ENCODE measurements around the gene CELF2.
"Not testable (repeated sequence)": the region's sequence is repeated elsewhere in the genome, so short reads cannot be mapped to it uniquely, and the experiment has no call there.

Gene CELF2

GRCh38 chr10:11180228-11180627 lies 162.6 kb downstream of the CELF2 start:
- no peaks in the 10 kb centered on the region for H3K4me1 ChIP-seq (ENCODE audit: insufficient read depth, low read length)
- peaks cover 2% of the 10 kb centered on the region for H3K9me3 ChIP-seq (ENCODE audit: low read length)
- H3K4me3 ChIP-seq (ENCODE audit: low read length), result no peak overlapping the region
- peaks cover 14% of the 10 kb centered on the region for H3K36me3 ChIP-seq (ENCODE audit: insufficient read depth, low read length)
- H2AFZ ChIP-seq (ENCODE audit: low read depth, low read length), result no peak overlapping the region
- no peaks in the 10 kb centered on the region for H3K27me3 ChIP-seq (ENCODE audit: insufficient read depth, low read length)

GRCh38 chr10:11181978-11182377 lies 164.3 kb downstream of the CELF2 start:
- H3K4me1 ChIP-seq (ENCODE audit: insufficient read depth, low read length), result no peaks in the 10 kb centered on the region
- no peak overlapping the region for H2AFZ ChIP-seq (ENCODE audit: low read depth, low read length)
- peaks cover 14% of the 10 kb centered on the region for H3K36me3 ChIP-seq (ENCODE audit: insufficient read depth, low read length)

GRCh38 chr10:11183015-11183414 lies 165.3 kb downstream of the CELF2 start:
- Histone ChIP-seq H3K4me3 (ENCODE audit: low read length) (no peak overlapping the region), H3K4me1 (ENCODE audit: insufficient read depth, low read length) (no peaks in the 10 kb centered on the region), H3K9me3 (ENCODE audit: low read length) (peaks cover 5% of the 10 kb centered on the region), H2AFZ (ENCODE audit: low read depth, low read length) (no peak overlapping the region), H3K36me3 (ENCODE audit: insufficient read depth, low read length) (peaks cover 14% of the 10 kb centered on the region), H3K27me3 (ENCODE audit: insufficient read depth, low read length) (no peaks in the 10 kb centered on the region)

More at GRCh38 chr10:11181978-11182377, 164.3 kb downstream of the CELF2 start:
- H3K4me3 ChIP-seq (ENCODE audit: low read length), result no peak overlapping the region
- peaks cover 4% of the 10 kb centered on the region for H3K9me3 ChIP-seq (ENCODE audit: low read length)
- no peaks in the 10 kb centered on the region for H3K27me3 ChIP-seq (ENCODE audit: insufficient read depth, low read length)

- Histone ChIP-seq H3K36me3 (ENCODE audit: insufficient read depth, low read length) (peaks cover 10% of the 10 kb centered on the region), H3K27me3 (ENCODE audit: insufficient read depth, low read length) (no peaks in the 10 kb centered on the region), H3K9me3 (ENCODE audit: low read length) (peaks cover 5% of the 10 kb centered on the region), H3K4me3 (ENCODE audit: low read length) (no peak overlapping the region), H3K4me1 (ENCODE audit: insufficient read depth, low read length) (no peaks in the 10 kb centered on the region), H2AFZ (ENCODE audit: low read depth, low read length) (no peak overlapping the region)
Measured at GRCh38 chr10:11184093-11184492, 166.4 kb downstream of the CELF2 start.

- not testable (repeated sequence) for H3K9me3 ChIP-seq (ENCODE audit: low read length); H3K4me1 ChIP-seq (ENCODE audit: insufficient read depth, low read length); H3K27me3 ChIP-seq (ENCODE audit: insufficient read depth, low read length); H2AFZ ChIP-seq (ENCODE audit: low read depth, low read length); H3K4me3 ChIP-seq (ENCODE audit: low read length)
- H3K36me3 ChIP-seq (ENCODE audit: insufficient read depth, low read length), result peaks cover 11% of the 10 kb centered on the region
Measured at GRCh38 chr10:11185128-11185665, 167.5 kb downstream of the CELF2 start.

GRCh38 chr10:11186374-11186773 lies 168.7 kb downstream of the CELF2 start:
- no peak overlapping the region for H2AFZ ChIP-seq (ENCODE audit: low read depth, low read length)
- H3K4me1 ChIP-seq (ENCODE audit: insufficient read depth, low read length), result no peaks in the 10 kb centered on the region
- no peaks in the 10 kb centered on the region for H3K27me3 ChIP-seq (ENCODE audit: insufficient read depth, low read length)
- peaks cover 5% of the 10 kb centered on the region for H3K9me3 ChIP-seq (ENCODE audit: low read length)
- H3K4me3 ChIP-seq (ENCODE audit: low read length), result no peak overlapping the region
- H3K36me3 ChIP-seq (ENCODE audit: insufficient read depth, low read length), result peaks cover 6% of the 10 kb centered on the region

GRCh38 chr10:11189582-11190376 lies 172.1 kb downstream of the CELF2 start:
- Histone ChIP-seq H2AFZ (ENCODE audit: low read depth, low read length) (no peak overlapping the region), H3K36me3 (ENCODE audit: insufficient read depth, low read length) (peaks cover 2% of the 10 kb centered on the region), H3K4me1 (ENCODE audit: insufficient read depth, low read length) (no peaks in the 10 kb centered on the region), H3K9me3 (ENCODE audit: low read length) (peaks cover 7% of the 10 kb centered on the region), H3K4me3 (ENCODE audit: low read length) (no peak overlapping the region), H3K27me3 (ENCODE audit: insufficient read depth, low read length) (no peaks in the 10 kb centered on the region)

GRCh38 chr10:11191190-11191589 lies 173.5 kb downstream of the CELF2 start:
- H2AFZ ChIP-seq (ENCODE audit: low read depth, low read length), result no peak overlapping the region
- H3K4me3 ChIP-seq (ENCODE audit: low read length), result no peak overlapping the region
- H3K4me1 ChIP-seq (ENCODE audit: insufficient read depth, low read length), result no peaks in the 10 kb centered on the region
- H3K36me3 ChIP-seq (ENCODE audit: insufficient read depth, low read length), result peaks cover 2% of the 10 kb centered on the region
- H3K27me3 ChIP-seq (ENCODE audit: insufficient read depth, low read length), result no peaks in the 10 kb centered on the region
- H3K9me3 ChIP-seq (ENCODE audit: low read length), result peaks cover 4% of the 10 kb centered on the region

GRCh38 chr10:11191678-11192077 lies 174.0 kb downstream of the CELF2 start:
- Histone ChIP-seq H3K27me3 (ENCODE audit: insufficient read depth, low read length) (no peaks in the 10 kb centered on the region), H3K4me3 (ENCODE audit: low read length) (no peak overlapping the region), H2AFZ (ENCODE audit: low read depth, low read length) (no peak overlapping the region), H3K9me3 (ENCODE audit: low read length) (peaks cover 4% of the 10 kb centered on the region), H3K36me3 (ENCODE audit: insufficient read depth, low read length) (peaks cover 2% of the 10 kb centered on the region), H3K4me1 (ENCODE audit: insufficient read depth, low read length) (no peaks in the 10 kb centered on the region)

GRCh38 chr10:11192304-11193000 lies 174.8 kb downstream of the CELF2 start:
- H3K27me3 ChIP-seq (ENCODE audit: insufficient read depth, low read length), result no peaks in the 10 kb centered on the region
- H3K4me3 ChIP-seq (ENCODE audit: low read length), result no peak overlapping the region
- no peak overlapping the region for H2AFZ ChIP-seq (ENCODE audit: low read depth, low read length)
- peaks cover 2% of the 10 kb centered on the region for H3K36me3 ChIP-seq (ENCODE audit: insufficient read depth, low read length)
- H3K4me1 ChIP-seq (ENCODE audit: insufficient read depth, low read length), result no peaks in the 10 kb centered on the region
- peaks cover 4% of the 10 kb centered on the region for H3K9me3 ChIP-seq (ENCODE audit: low read length)

GRCh38 chr10:11193001-11193551 lies 175.4 kb downstream of the CELF2 start:
- H3K36me3 ChIP-seq (ENCODE audit: insufficient read depth, low read length), result peaks cover 2% of the 10 kb centered on the region
- H3K9me3 ChIP-seq (ENCODE audit: low read length), result peaks cover 2% of the 10 kb centered on the region
- no peaks in the 10 kb centered on the region for H3K27me3 ChIP-seq (ENCODE audit: insufficient read depth, low read length)
- H3K4me3 ChIP-seq (ENCODE audit: low read length), result no peak overlapping the region
- H3K4me1 ChIP-seq (ENCODE audit: insufficient read depth, low read length), result no peaks in the 10 kb centered on the region
- no peak overlapping the region for H2AFZ ChIP-seq (ENCODE audit: low read depth, low read length)

- no peaks in the 10 kb centered on the region for H3K4me1 ChIP-seq (ENCODE audit: insufficient read depth, low read length)
- no peaks in the 10 kb centered on the region for H3K36me3 ChIP-seq (ENCODE audit: insufficient read depth, low read length)
- H3K4me3 ChIP-seq (ENCODE audit: low read length), result no peak overlapping the region
- no peak overlapping the region for H2AFZ ChIP-seq (ENCODE audit: low read depth, low read length)
- peaks cover 2% of the 10 kb centered on the region for H3K9me3 ChIP-seq (ENCODE audit: low read length)
- no peaks in the 10 kb centered on the region for H3K27me3 ChIP-seq (ENCODE audit: insufficient read depth, low read length)
Measured at GRCh38 chr10:11194859-11195586, 177.4 kb downstream of the CELF2 start.

Measured in neuron (in vitro differentiated cells).